Activated T-helper 17 cell treated with anti-CD3 and anti-CD28 coated beads, Interleukin-2, amount 50 U/mL, for 72 hours (primary cell): ENCODE measurements around the gene MRRF. TPM values are rescaled to one million over a fixed set of nuclear protein-coding genes. Genes with fewer than 3 reads are reported as not detected.
A peak's percentile ranks its signal among the peaks of the same experiment; 100 is the strongest.
"Not testable (repeated sequence)": the region's sequence is repeated elsewhere in the genome, so short reads cannot be mapped to it uniquely, and the experiment has no call there.

Source experiments
- ATAC-seq: fragments of 150-1000 bp; cut with Tn5 transposase; replicated peaks from 2 replicates; pipeline ENCODE4 v1.10.0; 2021; ENCODE audit warnings: mild to moderate bottlenecking, moderate library complexity
- H3K27ac Mint-ChIP-seq: one replicate; pipeline ENCODE4 v1.8.0; 2022; ENCODE audit warnings: mixed read lengths
- H3K27me3 Mint-ChIP-seq: one replicate; pipeline ENCODE4 v1.8.0; 2022; ENCODE audit warnings: mixed read lengths
- H3K36me3 Mint-ChIP-seq: one replicate; pipeline ENCODE4 v1.8.0; 2022; ENCODE audit warnings: low read depth, mild to moderate bottlenecking, mixed read lengths
- H3K4me1 Mint-ChIP-seq: one replicate; pipeline ENCODE4 v1.8.0; 2022; ENCODE audit warnings: mixed read lengths
- H3K4me3 Mint-ChIP-seq: one replicate; pipeline ENCODE4 v1.8.0; 2022; ENCODE audit warnings: mild to moderate bottlenecking, mixed read lengths
- H3K9me3 Mint-ChIP-seq: one replicate; pipeline ENCODE4 v1.8.0; 2022; ENCODE audit warnings: mixed read lengths
- total RNA-seq, 2 donors: library from RNA; stranded (reverse); gene quantifications; one replicate each; pipeline ENCODE4 v1.2.3, GENCODE V29; 2022

The MRRF gene
- total RNA-seq, 2 donors from 2014 or later = 42.7 to 51.3 TPM

DNA sequence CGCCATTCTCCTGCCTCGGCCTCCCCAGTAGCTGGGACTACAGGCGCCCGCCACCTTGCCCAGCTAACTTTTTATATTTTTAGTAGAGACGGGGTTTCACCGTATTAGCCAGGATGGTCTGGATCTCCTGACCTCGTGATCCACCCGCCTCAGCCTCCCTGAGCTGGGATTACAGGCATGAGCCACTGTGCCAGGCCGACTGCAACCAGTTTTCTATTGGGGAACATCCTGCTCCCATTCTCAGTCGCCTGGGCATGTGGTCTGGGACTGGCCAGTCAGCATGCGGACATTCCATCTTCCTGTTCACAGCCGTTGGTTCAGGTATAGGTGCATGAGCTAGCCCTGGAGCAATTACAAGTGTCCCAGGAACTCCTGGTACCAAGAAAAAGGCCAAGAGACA, 98.4 kb downstream of the MRRF start:
- not testable (repeated sequence) for H3K27ac Mint-ChIP-seq, H3K4me1 Mint-ChIP-seq, H3K27me3 Mint-ChIP-seq, H3K36me3 Mint-ChIP-seq, ATAC-seq, H3K9me3 Mint-ChIP-seq, H3K4me3 Mint-ChIP-seq

DNA sequence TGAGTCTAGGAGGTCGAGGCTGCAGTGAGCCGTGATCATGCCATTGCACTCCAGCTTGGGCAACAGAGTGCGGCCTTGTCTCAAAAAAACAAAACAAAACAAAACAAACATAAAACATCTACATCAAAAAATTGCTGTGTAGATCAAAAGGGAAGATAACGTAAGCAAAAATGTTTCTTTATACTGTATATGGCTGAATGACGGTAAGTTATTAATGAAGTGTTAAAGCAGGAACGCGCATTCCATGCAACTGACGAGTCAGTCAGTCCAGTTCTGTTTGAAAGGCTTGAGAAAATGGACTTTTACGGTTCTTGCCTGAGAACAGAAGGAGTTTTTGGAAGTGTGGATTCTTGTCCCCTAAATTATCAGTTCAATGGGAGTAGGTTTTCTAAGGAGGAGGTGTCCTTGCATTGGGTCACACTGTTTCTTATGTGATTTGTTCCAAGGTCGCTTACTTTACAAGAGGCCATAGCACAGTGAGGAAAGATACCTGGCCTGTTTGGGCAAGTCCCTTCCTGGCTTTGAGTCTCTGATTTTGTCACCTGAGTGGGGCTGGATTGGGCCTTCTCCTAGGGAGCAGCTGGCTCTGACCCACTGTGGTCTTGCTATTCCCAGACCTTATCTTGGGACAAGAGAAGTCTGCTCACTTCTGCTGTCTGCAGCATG, 99.6 kb downstream of the MRRF start:
- ATAC-seq = no peak
- Mint-ChIP-seq H3K36me3 (no peaks in the 10 kb centered on the region), H3K27ac (no peak overlapping the region), H3K9me3 (no peaks in the 10 kb centered on the region), H3K4me3 (no peak overlapping the region), H3K4me1 (no peaks in the 10 kb centered on the region), H3K27me3 (peaks cover 6% of the 10 kb centered on the region)

DNA sequence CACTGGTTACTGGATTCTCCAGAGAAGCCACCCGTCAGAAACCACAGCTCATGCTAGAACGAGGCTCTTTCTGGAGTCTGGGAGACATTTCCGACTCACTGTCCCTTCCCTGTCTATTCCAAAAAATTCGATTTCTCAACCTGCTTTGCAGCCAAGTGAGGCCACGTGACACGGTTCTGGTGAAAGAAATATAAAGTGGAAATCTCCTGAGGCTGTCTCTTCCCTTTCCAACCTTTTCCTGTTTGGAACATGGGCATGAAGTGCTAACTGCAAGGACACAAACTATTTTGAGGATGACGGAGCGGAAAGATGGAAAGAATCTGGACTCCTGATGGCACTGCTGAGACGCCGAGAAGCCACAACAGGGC, 100.1 kb downstream of the MRRF start:
- no peak for ATAC-seq
- no peaks in the 10 kb centered on the region for H3K9me3 Mint-ChIP-seq
- no peaks in the 10 kb centered on the region for H3K36me3 Mint-ChIP-seq
- no peaks in the 10 kb centered on the region for H3K4me1 Mint-ChIP-seq
- peaks cover 5% of the 10 kb centered on the region for H3K27me3 Mint-ChIP-seq
- no peak overlapping the region for H3K4me3 Mint-ChIP-seq
- H3K27ac Mint-ChIP-seq = no peak overlapping the region

DNA sequence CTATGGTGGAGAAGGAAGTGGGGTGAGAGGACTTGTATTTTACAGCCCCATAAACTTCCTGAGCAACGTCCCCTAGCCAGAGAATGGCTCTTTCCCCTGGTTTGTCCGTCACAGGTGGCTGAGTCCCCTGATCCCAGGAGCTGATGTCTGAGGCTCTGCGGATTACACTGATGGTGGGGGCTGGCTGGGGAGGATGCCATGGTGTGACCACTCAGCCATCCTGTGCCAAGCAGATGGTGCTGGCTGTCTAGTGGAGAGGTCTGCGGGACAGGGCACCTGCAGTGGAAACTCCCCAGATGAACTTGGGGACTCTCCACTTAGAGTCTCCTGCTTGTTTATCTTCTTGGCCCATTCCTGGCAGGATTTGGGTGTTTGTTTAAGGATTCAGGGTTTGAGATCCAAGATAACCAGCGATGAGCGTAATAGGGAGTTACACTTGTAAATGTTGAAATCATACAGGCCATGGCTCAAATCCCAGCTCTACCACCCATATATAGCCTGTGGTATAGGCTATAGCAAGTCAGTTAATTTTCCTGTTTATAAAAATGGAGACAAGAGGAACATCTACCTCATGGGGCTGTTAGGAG, 101.5 kb downstream of the MRRF start:
- Mint-ChIP-seq H3K36me3 (no peaks in the 10 kb centered on the region), H3K9me3 (no peaks in the 10 kb centered on the region), H3K4me3 (no peak overlapping the region), H3K27me3 (peaks cover 6% of the 10 kb centered on the region), H3K4me1 (peaks cover 3% of the 10 kb centered on the region), H3K27ac (no peak overlapping the region)
- no peak for ATAC-seq

DNA sequence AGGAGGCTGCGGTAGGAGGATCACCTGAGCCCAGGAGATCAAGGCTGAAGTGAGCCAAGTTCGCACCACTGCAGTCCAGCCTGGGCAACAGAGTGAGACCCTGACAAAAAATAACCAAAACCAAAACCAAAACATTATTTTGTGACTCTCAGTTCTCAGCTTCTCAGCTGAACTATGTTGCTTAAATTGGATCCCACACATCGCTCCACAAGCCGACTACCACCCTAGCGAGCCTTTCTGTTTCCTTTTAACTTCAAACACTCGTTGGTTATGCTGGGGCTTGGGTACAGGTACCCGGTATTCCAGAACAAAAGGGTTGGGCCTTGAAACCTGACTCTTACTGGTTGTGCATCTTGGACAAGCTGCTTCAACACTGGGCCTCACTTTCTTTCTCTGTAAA, 102.4 kb downstream of the MRRF start:
- H3K36me3 Mint-ChIP-seq = no peaks in the 10 kb centered on the region
- H3K27ac Mint-ChIP-seq = no peak overlapping the region
- H3K4me1 Mint-ChIP-seq = peaks cover 3% of the 10 kb centered on the region
- ATAC-seq = no peak
- H3K27me3 Mint-ChIP-seq = peaks cover 12% of the 10 kb centered on the region
- no peak overlapping the region for H3K4me3 Mint-ChIP-seq
- H3K9me3 Mint-ChIP-seq = no peaks in the 10 kb centered on the region

DNA sequence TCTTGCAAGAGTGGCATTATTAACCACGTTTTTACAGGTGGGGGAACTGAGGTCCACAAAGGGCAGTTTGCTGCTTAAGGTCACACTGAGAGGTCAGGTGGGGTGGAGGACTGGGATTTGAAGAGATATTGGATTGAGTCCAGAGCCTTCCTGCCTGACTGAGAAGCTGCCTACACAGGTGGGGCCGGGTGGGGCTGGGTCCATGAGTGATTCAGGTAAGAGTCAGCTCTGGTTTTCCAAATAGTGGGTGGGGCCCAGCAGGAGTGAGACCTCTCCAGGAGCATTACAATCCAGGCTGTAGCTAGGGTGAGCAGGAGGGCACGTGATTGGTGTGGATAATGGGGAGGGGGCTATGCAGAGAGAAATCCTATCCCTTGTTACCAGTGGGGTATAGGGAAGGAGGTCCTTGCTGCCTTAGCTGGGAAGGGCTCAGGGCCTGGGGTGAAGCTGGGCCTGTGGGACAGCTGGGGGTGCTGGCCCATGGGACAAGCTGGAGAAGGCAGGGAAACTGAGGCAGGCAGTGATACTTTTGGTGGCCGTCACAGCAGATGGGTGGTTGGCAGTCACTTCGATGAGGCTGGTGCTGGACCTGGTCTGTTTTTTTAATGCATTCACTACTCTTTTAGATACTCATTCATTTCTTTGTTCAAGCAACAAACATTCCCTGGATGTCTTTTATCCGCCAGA, 103.2 kb downstream of the MRRF start:
- peaks cover 3% of the 10 kb centered on the region for H3K4me1 Mint-ChIP-seq
- H3K27ac Mint-ChIP-seq = no peak overlapping the region
- H3K9me3 Mint-ChIP-seq = no peaks in the 10 kb centered on the region
- ATAC-seq = no peak
- peaks cover 20% of the 10 kb centered on the region for H3K27me3 Mint-ChIP-seq
- no peak overlapping the region for H3K4me3 Mint-ChIP-seq
- no peaks in the 10 kb centered on the region for H3K36me3 Mint-ChIP-seq

DNA sequence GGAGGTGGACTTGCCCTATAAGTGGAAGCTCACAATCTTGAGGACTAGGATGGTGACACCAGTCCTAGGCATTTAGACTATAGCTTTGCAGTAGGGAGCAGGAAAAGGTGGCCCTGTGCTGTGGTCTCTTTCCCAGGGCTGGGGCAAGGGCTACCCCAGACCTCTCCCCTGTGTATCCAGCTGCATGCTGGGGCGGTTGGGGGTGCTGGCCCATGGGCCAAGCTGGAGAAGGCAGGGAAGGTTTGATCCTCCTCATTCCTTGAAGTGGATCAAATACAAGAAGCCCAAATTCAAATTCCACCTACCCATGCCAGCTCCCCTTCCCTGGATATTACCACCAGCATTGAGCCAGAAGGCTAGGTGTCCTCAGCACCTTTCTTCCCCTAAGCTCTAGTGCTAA, 104.0 kb downstream of the MRRF start:
- no peaks in the 10 kb centered on the region for H3K36me3 Mint-ChIP-seq
- H3K4me1 Mint-ChIP-seq = peaks cover 3% of the 10 kb centered on the region
- peaks cover 20% of the 10 kb centered on the region for H3K27me3 Mint-ChIP-seq
- H3K9me3 Mint-ChIP-seq = no peaks in the 10 kb centered on the region
- ATAC-seq = no peak
- H3K27ac Mint-ChIP-seq = no peak overlapping the region
- no peak overlapping the region for H3K4me3 Mint-ChIP-seq

DNA sequence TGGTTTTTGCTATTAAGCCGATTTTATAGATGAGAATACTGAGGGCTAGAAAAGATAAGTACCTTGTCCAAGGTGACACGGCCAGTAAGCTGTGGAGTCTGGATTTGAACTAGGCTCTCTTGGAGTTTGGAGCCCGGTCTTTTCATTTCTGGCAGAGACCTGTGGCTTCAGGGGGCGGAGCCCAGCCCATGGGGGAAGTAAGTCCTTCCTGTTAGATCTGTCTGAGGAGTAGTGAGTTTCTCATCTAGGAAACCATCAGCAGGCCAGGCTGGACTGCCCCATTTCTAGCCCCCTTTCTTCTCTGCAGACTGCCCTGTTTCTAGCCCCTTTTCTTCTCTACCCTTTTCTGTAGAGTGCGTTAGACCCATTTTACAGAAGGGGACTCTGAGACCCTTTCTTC, 105.6 kb downstream of the MRRF start:
- Mint-ChIP-seq H3K27me3 (peaks cover 20% of the 10 kb centered on the region), H3K9me3 (no peaks in the 10 kb centered on the region), H3K4me1 (peaks cover 3% of the 10 kb centered on the region), H3K36me3 (no peaks in the 10 kb centered on the region), H3K4me3 (peak overlapping the region; percentile 58), H3K27ac (no peak overlapping the region)
- ATAC-seq = peak; percentile 9

DNA sequence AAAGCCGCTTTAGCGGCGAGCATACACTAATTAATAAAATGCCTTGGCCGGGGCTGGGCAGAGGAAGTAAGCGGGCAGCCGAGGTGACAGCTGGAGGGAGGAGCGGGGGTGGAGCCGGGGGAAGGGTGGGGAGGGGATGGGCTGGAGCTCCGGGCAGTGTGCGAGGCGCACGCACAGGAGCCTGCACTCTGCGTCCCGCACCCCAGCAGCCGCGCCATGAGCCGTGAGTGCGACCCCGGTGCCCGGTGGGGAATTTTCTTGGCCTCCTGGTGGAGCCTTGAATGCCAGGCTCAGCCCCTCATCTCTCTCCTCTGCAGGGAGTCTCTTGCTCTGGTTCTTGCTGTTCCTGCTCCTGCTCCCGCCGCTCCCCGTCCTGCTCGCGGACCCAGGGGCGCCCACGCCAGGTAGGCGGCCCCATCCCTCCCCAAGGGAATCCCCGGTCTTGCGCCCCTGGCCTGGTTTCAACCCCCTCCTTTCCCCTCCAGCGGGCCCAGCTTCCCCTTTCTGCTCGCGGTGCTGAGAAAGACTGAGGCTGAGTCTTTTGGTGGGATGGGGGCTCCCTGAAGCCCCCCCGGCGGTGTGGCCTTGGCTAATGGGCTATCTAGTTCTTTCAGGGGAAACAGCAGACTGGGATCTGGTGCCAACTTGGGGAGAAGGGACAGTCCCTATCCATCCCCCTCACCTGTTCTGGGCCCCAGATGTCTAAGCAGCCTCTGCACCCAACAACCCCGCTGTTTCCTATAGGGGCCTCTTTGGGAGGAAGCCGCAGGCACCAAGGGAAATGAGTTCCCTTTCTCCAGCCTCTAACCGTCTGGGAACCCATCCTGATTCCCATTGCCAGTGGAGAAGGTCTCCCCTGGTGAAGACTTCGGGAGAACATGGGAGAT, 106.4 kb downstream of the MRRF start, which contains the start of gene PTGS1:
TSS of gene PTGS1 (plus strand) at position 156 of the 887 bp plus-strand sequence. CDS start at position 217, 61 bp downstream.
- peaks cover 20% of the 10 kb centered on the region for H3K27me3 Mint-ChIP-seq

DNA sequence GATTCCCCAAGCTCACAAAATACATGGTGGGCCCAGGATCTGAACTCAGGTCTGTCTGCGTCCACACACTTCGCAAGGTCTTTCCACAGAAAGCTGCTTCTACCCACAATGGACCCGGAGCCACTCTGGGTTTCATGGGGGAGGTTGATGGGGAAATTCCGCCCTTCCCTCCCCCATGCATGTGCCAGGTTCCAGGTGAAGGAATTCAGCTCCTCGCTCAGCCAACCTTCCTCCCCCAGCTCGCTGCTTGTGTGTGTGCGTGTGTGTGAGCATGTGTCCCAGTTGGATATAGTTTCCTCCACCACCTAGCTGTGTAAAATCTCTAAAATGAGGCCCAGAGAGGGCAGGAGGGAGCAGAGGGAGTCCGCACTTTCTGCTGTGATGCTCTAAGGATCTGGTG, 107.2 kb downstream of the MRRF start:
- Mint-ChIP-seq H3K4me3 (no peak overlapping the region), H3K27ac (no peak overlapping the region), H3K9me3 (no peaks in the 10 kb centered on the region), H3K4me1 (peaks cover 3% of the 10 kb centered on the region), H3K27me3 (peaks cover 20% of the 10 kb centered on the region), H3K36me3 (no peaks in the 10 kb centered on the region)
- no peak for ATAC-seq

More for the DNA sequence above, 106.4 kb downstream of the MRRF start, which contains the start of gene PTGS1:
- peak; percentile 56 for ATAC-seq
- H3K4me1 Mint-ChIP-seq = peaks cover 3% of the 10 kb centered on the region
- H3K36me3 Mint-ChIP-seq = no peaks in the 10 kb centered on the region
- H3K4me3 Mint-ChIP-seq = peak within 1 kb of the TSS; percentile 58
- H3K27ac Mint-ChIP-seq = no peak within 1 kb of the TSS
- no peaks in the 10 kb centered on the region for H3K9me3 Mint-ChIP-seq

DNA sequence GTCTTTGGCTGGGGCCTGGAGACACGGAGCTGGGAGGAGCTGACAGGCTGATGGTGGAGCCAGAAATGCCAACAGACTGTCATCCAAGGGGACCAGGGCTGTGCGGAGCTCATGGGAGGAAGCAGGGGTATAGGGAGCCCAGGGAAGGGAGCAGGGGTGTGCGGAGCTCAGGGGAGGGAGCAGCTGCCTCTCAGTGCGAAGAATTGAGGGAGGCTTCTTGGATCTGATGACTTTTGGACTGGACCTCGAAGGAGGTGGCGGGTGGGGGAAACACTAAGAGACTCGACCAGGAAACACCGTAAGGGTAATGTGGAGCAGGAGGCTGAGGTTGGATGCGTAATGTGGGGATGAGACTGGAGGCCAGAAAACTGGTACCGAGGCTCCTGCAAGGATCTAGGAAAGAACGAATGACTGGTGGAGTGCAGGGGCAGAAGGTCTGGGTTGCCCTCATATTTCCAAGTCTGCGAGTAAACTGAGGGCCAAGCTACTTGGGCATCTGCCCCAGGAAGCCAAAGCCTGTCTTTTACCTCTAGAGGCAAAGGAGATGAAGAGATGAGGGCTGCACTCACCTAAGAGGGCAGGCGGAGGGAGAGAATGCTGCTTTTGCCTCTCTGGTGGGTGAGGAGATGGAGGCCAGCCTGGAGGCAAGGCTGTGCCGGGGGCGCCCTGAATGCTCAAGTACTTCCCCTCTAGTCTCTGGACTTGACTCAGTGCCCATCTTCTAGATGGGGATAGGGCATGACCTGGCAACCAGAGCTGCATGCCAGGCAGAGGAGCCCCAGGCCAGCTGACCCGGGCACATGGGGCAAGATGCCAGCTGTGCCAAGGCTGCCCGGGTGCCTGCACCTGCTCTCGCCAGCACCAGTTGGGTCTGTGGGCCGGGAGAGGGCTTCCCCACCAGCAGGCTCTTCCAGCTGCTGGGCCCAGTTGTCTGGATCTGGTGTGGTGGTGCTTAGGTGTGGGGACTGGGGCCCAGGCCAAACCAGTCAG, 108.5 kb downstream of the MRRF start:
- no peak overlapping the region for H3K27ac Mint-ChIP-seq
- no peaks in the 10 kb centered on the region for H3K36me3 Mint-ChIP-seq

DNA sequence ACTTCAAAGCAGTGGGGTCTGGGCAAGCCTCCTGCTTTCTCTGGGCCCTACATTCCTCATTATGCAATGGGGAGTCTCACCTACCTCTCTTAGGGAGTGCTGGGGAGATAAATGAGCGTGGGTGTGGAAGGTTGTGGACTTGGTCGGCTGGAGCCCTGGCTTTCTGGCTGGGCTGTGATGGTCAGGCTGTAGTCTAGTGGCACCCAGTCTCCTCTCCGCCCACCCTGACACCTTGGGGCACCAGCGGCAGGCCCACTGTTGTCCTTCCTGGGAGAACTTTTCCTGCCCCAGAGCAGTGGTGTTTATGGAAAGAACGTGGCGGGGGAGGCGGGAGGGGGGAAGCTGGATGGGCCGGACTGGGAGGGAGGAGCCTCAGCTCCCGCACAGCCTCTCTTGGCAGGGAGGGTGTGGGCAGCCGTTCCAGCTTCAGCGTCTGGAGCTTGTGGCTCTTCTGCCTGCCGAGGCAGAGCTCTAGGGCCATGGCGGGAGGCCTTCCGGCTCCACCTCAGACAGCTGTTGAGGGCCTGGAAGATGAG, 110.3 kb downstream of the MRRF start:
- Mint-ChIP-seq H3K36me3 (no peaks in the 10 kb centered on the region), H3K4me3 (no peak overlapping the region), H3K9me3 (no peaks in the 10 kb centered on the region), H3K27me3 (peaks cover 25% of the 10 kb centered on the region), H3K4me1 (peaks cover 3% of the 10 kb centered on the region), H3K27ac (no peak overlapping the region)
- ATAC-seq = no peak

More for the DNA sequence above, 108.5 kb downstream of the MRRF start:
- H3K4me1 Mint-ChIP-seq = peaks cover 3% of the 10 kb centered on the region
- H3K4me3 Mint-ChIP-seq = no peak overlapping the region
- no peaks in the 10 kb centered on the region for H3K9me3 Mint-ChIP-seq
- H3K27me3 Mint-ChIP-seq = peaks cover 23% of the 10 kb centered on the region
- ATAC-seq = no peak

DNA sequence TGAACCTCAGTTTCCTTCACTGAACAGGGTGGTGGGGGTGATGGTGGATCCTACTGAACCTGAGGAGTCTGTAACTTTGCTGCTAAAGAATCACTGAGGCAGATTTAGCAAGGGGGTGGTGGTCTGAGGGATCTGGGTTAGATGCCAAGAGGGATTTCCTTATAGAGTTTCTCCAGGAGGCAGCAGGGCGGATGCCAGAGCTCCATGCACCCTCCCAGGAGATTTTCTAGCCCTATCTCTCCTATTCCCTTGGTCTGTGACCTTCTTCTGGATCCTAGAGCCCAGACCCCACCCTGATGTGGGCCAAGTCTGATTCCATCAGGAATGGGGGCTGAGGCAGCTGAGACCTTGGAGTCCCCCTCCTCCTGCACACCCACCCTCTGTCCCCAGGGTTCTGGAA, 112.1 kb downstream of the MRRF start:
- Mint-ChIP-seq H3K4me1 (no peaks in the 10 kb centered on the region), H3K4me3 (no peak overlapping the region), H3K27me3 (peaks cover 19% of the 10 kb centered on the region), H3K36me3 (no peaks in the 10 kb centered on the region), H3K9me3 (no peaks in the 10 kb centered on the region), H3K27ac (no peak overlapping the region)
- no peak for ATAC-seq
